Omental fat pad (tissue), 4 donors: Measurements from ENCODE around the gene CLCNKA. TPM values are rescaled to one million over a fixed set of nuclear protein-coding genes. Genes with fewer than 3 reads are reported as not detected.
A peak's percentile ranks its signal among the peaks of the same experiment; 100 is the strongest.

ENCODE experiments used
- ATAC-seq: fragments of 150-250 bp; one replicate; pipeline ENCODE4 v1.9.1; 2016; ENCODE audit warnings: mild to moderate bottlenecking, moderate library complexity; ENCODE audit not compliant: low FRiP score
- DNase-seq: peaks from one replicate; pipeline ENCODE4 v3.0.0-alpha.2; 2019; ENCODE audit warnings: low spot score
- CTCF ChIP-seq, 3 donors: fragments of 450-650 bp; IDR thresholded peaks; one replicate each; pipeline ENCODE4 v1.5.1; 2016 to 2017; ENCODE audit warnings: antibody characterized with exemption in 3 of 3, mild to moderate bottlenecking in 3 of 3, moderate library complexity in 2 of 3
- total RNA-seq, 4 donors: library from RNA; depleted of rRNA; stranded (reverse); fragments of >200 nt; gene quantifications; one replicate each; pipeline ENCODE4 v1.1.0, GENCODE V29; 2016

Gene CLCNKA
- total RNA-seq, 4 donors from 2014 or later, result 0.37 to 2.4 (median 1.0) TPM

GRCh38 chr1:16009030-16009460 lies 12.8 kb upstream of the CLCNKA start:
- ATAC-seq (no peak), DNase-seq (peak; percentile 93)

GRCh38 chr1:16009678-16010077 lies 12.2 kb upstream of the CLCNKA start:
- DNase-seq (no peak), ATAC-seq (no peak)
- TF ChIP-seq CTCF (IDR thresholded peaks at IDR 0.05), result no peak

More at GRCh38 chr1:16009030-16009460, 12.8 kb upstream of the CLCNKA start:
- TF ChIP-seq CTCF (IDR thresholded peaks at IDR 0.05), result peak in 2 of 3 donors; percentile 49 to 92

GRCh38 chr1:16010837-16011236 lies 11.0 kb upstream of the CLCNKA start:
- no peak for DNase-seq
- ATAC-seq, result no peak
- no peak for TF ChIP-seq CTCF (IDR thresholded peaks at IDR 0.05)

- DNase-seq (no peak), ATAC-seq (no peak)
- no peak for TF ChIP-seq CTCF (IDR thresholded peaks at IDR 0.05)
Observed at GRCh38 chr1:16011936-16012589, 9.8 kb upstream of the CLCNKA start.

GRCh38 chr1:16012590-16013219 lies 9.1 kb upstream of the CLCNKA start:
- DNase-seq (peak; percentile 42), ATAC-seq (peak; percentile 17)
- TF ChIP-seq CTCF (IDR thresholded peaks at IDR 0.05), result no peak

- no peak for TF ChIP-seq CTCF (IDR thresholded peaks at IDR 0.05)
- ATAC-seq, result peak; percentile 68
Observed at GRCh38 chr1:16013220-16013907, 8.5 kb upstream of the CLCNKA start.

More at GRCh38 chr1:16013220-16013907, 8.5 kb upstream of the CLCNKA start:
- peak; percentile 71 for DNase-seq
